ENCODE measurements around the gene HRK.
A peak's percentile ranks its signal among the peaks of the same experiment; 100 is the strongest.

HRK gene

GRCh38 chr12:116897476-116897875, 16.2 kb upstream of the HRK start:
- no peak for DNase-seq

DNA sequence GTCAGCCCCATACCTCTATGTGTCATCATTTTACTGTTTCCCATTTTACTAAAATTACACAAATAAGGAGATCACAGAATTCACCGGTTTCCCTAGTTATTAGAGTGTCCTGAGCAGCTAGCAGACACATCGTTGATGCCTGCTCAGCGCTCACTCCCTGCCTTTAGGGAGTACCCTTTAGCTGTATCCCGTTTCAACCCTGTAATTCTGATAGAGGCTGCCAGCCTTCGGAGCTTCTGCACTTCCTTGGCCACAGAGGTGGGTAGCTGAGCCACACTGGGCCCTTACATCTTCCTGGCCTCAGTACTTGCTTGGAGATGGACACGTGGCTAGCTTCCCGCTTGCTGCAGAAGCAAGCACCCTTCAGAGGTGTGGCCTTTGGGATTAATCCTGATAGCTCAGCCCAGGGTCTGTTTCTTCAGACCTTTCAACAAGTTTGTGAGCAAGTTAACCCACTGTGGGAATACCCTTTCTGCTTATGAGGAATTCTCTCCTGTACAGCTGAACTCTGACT, 15.2 kb upstream of the HRK start:
- no peak for DNase-seq

GRCh38 chr12:116894913-116895312, 13.7 kb upstream of the HRK start:
- no peak for DNase-seq

- DNase-seq = no peak
Measured at GRCh38 chr12:116892349-116893140, 11.3 kb upstream of the HRK start.

DNA sequence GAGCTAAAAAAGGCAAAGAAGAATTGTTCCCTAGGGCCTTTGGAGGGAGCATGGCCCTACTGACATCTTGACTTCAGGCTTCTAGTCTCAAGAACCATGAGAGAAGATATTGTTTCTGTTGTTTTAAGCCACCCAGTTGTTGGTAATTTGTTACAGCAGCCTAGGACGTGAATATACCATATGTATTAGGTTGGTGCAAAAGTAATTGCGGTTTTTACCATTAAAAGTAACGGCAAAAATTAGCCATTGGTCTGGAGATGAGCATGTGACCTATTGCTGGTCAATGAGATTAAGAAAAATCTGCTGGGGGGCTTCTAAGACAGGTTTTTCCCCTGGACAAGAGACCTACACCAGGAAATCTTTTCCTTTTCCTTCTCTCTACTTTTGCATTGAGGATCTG, 9.8 kb upstream of the HRK start:
- DNase-seq = no peak

- no peak for DNase-seq
Measured at GRCh38 chr12:116890330-116890729, 9.1 kb upstream of the HRK start.

DNA sequence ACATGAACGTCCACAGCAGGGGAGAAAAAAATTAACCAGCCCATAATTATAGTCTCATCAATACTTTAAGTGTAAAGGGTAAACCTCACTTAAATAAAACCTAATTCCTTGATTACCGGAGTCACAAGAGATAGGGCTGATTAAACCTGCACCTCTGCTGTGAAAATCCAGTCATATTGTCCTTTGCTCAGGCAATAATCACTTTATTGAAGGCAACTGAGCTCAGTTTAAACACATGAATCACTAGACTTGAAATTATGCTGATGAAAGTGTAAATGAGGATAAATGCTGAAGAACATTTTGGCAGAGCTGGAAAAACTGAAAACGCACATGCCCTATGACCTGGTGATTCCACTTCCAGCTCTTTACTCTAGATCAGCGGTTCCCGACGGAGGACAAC, 6.7 kb upstream of the HRK start:
- no peak for DNase-seq

DNA sequence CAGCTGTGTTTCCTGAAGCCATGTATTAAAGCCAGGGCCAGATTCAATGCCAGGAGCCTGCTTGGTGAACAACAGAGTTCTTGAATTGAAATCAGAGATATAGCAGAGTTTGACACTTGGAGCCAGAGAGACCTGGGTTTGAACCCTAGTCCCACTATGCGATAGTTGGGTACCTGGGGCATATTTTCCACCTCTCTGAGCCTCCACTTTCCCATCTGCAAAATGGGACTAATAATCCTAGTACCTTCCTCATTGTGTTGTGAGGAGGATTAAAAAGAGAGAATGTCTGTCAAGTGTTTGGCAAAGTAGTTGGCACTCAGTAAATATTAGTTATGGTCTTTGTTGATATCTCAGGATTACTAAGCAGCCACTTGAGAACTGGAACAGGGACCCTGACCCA, 6.0 kb upstream of the HRK start:
- no peak for DNase-seq

DNA sequence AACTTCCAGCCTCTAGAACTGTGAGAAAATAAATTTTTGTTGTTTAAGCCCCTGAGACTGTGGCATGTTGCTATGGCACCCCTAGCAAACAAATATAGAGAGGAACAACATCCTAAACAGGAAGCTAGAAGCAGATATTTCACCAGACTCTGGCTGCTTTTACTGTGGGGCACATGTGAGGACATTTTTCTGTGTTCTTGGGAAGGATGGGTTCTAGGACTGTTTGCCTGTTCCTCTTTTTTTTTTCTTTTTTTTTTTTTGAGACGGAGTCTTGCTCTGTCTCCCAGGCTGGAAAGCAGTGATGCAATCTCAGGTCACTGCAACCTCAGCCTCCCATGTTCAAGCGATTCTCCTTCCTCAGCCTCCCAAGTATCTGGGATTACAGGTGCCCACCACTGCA, 4.2 kb upstream of the HRK start:
- no peak for DNase-seq

DNA sequence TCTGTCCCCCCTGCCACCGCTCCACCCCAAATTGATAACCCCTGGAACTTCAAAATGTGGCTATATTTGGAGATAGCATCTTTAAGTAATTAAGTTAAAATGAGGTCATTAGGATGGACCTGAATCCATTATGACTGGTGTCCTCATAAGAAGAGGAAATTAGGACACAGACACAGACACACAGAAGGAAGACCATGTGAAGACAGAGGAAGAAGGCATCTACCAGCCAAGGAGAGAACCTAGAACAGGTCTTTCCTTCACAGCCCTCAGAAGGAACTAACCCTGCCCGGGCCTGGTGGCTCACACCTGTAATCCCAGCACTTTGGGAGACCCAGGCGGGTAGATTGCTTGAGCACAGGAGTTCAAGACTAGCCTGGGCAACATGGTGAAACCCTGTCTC, 3.6 kb upstream of the HRK start:
- DNase-seq = no peak

DNA sequence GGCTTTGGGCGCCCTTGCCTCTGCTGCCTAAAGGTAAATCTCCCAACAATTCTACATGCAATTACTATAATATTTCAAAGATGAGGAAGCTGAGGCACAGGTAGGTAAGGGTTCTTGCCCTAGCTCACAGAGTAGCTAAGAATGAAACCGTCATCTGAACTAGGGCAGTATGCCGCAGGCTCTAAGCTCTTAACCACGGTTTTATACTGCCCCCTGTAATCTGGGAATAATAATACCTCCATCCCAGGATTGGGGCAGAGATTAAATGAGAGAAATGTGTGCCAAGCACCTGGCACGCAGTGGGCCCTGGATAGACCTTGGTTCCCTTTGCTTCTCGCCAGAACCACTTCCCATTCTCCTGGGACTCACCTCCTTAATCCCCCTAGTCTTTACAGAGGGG, 1.5 kb upstream of the HRK start:
- no peak for DNase-seq

- DNase-seq = no peak
Measured at GRCh38 chr12:116881877-116882507, 751 bp upstream of the HRK start.

GRCh38 chr12:116880817-116881324, 370 bp downstream of the HRK start:
- DNase-seq = peak; percentile 43

GRCh38 chr12:116880213-116880816, 926 bp downstream of the HRK start:
- no peak for DNase-seq

DNA sequence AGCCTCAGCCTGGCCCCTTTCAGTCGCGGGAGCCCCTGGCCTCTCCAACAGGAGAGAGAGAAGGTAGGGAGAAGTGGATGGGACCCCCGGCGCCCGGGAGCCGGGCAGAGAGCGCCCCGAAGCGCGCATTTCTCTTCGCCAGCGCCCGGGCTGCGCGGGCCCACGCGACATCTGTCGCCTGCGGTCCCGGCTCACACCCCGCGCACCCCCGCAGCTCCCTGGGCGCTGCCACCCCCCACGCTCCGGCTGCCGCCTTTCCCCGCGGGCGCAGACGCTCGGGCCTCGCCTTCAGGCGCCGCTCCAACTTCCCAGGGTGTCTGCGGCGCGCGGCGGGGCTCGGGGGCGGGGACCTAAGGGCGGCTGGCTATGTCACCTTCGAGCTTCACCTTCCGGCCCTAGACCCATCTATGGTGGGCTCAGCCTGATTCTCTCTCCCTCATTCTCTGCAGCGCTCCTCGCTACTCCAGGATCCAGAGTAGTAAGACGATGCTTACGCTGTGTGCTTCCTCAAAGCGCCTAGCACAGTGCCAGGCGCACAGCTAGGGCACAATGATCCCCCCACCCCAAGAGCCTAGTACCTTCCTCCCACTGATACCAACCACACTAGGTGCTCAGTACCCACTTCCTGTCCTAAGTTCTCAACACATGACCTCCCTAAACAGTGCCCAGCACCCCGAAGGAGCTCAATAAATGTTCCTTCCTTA, 1.6 kb downstream of the HRK start:
- DNase-seq = no peak

- DNase-seq = peak; percentile 20
Measured at GRCh38 chr12:116878567-116879508, 2.4 kb downstream of the HRK start.

DNA sequence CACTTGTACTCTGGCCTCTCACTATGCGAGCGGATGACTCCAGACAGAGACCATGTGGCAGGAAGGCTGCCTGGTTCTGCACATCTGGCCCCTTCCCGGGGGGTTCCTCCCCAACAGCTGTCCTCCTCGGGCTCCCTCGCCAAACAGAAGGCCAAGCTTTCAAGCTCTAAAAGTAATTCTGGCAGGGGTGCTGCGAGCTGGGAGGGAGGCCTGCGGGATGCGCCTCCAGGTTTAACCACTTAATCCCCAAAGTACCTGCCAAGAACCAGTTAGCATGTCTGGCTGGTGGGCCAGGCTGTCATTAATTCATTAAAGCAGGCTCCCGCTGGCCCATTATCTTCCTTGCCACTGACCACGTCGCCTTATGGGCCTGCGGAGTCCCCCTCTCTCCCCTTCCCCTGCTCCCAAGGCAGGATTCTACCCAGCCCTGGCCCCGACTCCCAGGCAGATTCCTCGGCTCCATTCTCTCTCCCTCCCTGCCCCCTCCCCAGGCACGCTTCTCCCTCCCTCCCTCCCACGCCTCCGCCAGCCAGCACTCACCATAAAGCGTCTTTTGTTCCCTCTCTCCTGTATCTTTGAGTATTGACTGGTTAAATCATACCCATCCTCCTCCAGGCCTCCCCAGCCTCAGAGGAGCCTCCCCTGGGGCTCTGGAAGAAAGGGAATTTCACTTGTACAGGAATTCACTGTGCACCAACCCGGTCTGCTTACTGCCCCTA, 4.9 kb downstream of the HRK start:
- DNase-seq = peak; percentile 84

GRCh38 chr12:116874324-116874995, 6.8 kb downstream of the HRK start:
- no peak for DNase-seq

GRCh38 chr12:116870306-116870705, 10.9 kb downstream of the HRK start:
- no peak for DNase-seq

GRCh38 chr12:116867523-116867922, 13.7 kb downstream of the HRK start:
- DNase-seq = no peak

Measured in right hindlimb (tissue), 1 donor.